Uterus (tissue), 2 donors: ENCODE measurements around the gene SLC5A12.

Experiments used
- CTCF ChIP-seq, 4 experiments: fragments of 200-600 bp in 2 of 4; fragments of 450-650 bp in 2 of 4; sonication (generic) in 2 of 4; IDR thresholded peaks; one replicate each; pipeline ENCODE4 v1.5.1; 2016 to 2019; ENCODE audit warnings: antibody characterized with exemption in 4 of 4, mild to moderate bottlenecking in 2 of 4, moderate library complexity in 1 of 4
- POLR2A ChIP-seq, 2 donors: fragments of 450-650 bp; IDR thresholded peaks; one replicate each; pipeline ENCODE4 v1.6.1; 2016; ENCODE audit warnings: antibody characterized with exemption in 2 of 2, mild to moderate bottlenecking in 1 of 2, moderate library complexity in 1 of 2

- TF ChIP-seq CTCF (IDR thresholded peaks at IDR 0.05) = no peak
- no peak for TF ChIP-seq POLR2A (IDR thresholded peaks at IDR 0.05)
These were observed 47.2 kb upstream of the SLC5A12 start for GRCh38 chr11:26769027-26769426.
